Measurements from ENCODE around the gene MSGN1. TPM values are rescaled to one million over a fixed set of nuclear protein-coding genes. Genes with fewer than 3 reads are reported as not detected.

MSGN1 gene
- total and polyA plus RNA-seq, 2 of the 4 experiments (the other 2 are of a cell fraction): not detected

- no peak for TF ChIP-seq USF2 (IDR thresholded peaks at IDR 0.05; ENCODE audit: low read depth, low read length)
Observed at GRCh38 chr2:17851731-17852585, 35.7 kb downstream of the MSGN1 start (continued).

GRCh38 chr2:17853799-17854198 is 37.5 kb downstream of the MSGN1 start:
- CTCF ChIA-PET: no interaction called here
- Histone ChIP-seq H2BK5ac (ENCODE audit: low read depth, low read length, poor library complexity, severe bottlenecking) (no peak overlapping the region), H4K5ac (ENCODE audit: low read depth, low read length) (no peak overlapping the region), H3K18ac (ENCODE audit: low read depth, low read length) (no peak overlapping the region), H3K4me1 (ENCODE audit: control insufficient read depth, insufficient read depth, low read length) (no peaks in the 10 kb centered on the region), H2BK15ac (ENCODE audit: low read depth, low read length) (no peak overlapping the region), H2AK9ac (replicated peaks; ENCODE audit: low read depth, low read length, poor library complexity) (no peak overlapping the region), H3K4me2 (ENCODE audit: low read depth, low read length) (no peak overlapping the region), H3K14ac (replicated peaks; ENCODE audit: low read depth, low read length) (no peak overlapping the region), H2BK120ac (ENCODE audit: low read depth, low read length) (no peak overlapping the region), H3K9ac (ENCODE audit: low read depth, low read length) (no peak overlapping the region), H3K79me1 (ENCODE audit: low read depth in 1 of 2, low read length in 2 of 2) (no peaks in the 10 kb centered on the region), H4K91ac (ENCODE audit: insufficient read depth, low read depth, low read length) (no peak overlapping the region), H4K20me1 (ENCODE audit: insufficient read depth, low read length) (no peaks in the 10 kb centered on the region), H3K4me3 (ENCODE audit: insufficient read depth, low read depth, low read length) (no peak overlapping the region), H3K23ac (ENCODE audit: low read depth, low read length) (no peak overlapping the region), H3K56ac (ENCODE audit: extremely low read depth, insufficient read depth, low read length) (no peak overlapping the region), H3K9me3 (ENCODE audit: control insufficient read depth, insufficient read depth, low read length) (no peaks in the 10 kb centered on the region), H3K27ac (ENCODE audit: insufficient read depth, low read length) (no peak overlapping the region), H3K36me3 (ENCODE audit: control insufficient read depth, insufficient read depth, low read length) (no peaks in the 10 kb centered on the region), H3K27me3 (ENCODE audit: control insufficient read depth, insufficient read depth, low read length) (peaks cover 6% of the 10 kb centered on the region), H2AK5ac (ENCODE audit: low read depth, low read length) (no peak overlapping the region), H2AFZ (replicated peaks; ENCODE audit: low read length, poor library complexity) (no peak overlapping the region), H2BK20ac (ENCODE audit: low read depth, low read length) (no peak overlapping the region), H3K9me1 (ENCODE audit: insufficient read depth, low read length) (no peaks in the 10 kb centered on the region), H3K4ac (ENCODE audit: low read depth, low read length) (no peak overlapping the region), H4K8ac (ENCODE audit: low read depth in 2 of 2, low read length in 2 of 2) (no peak overlapping the region)
- ATAC-seq (ENCODE audit: low read depth) (no peak), DNase-seq (no peak)
- POLR2A ChIA-PET (ENCODE audit: unreplicated experiment): no interaction called here
- dilution Hi-C loops (cut with HindIII; ENCODE audit: low sequenced_read_pairs, unreplicated experiment) (no loop called here), intact Hi-C loops (cut with micrococcal nuclease) (no loop called here), in situ Hi-C loops (cut with MboI; ENCODE audit: low sequenced_read_pairs) (loop anchor here (25.0 kb wide), 1 partner anchor 309 kb away; no protein-coding TSS in a partner anchor)
- no CpG with 5 or more reads among the region's 4 CpGs for WGBS, 2 experiments (ENCODE audit: extremely low coverage in 2 of 2, insufficient read length in 1 of 2)
- TF ChIP-seq MAZ (IDR thresholded peaks at IDR 0.05; ENCODE audit: borderline replicate concordance, low read depth, low read length): no peak
- TF ChIP-seq RFX5 (IDR thresholded peaks at IDR 0.05; ENCODE audit: low read depth, low read length): no peak
- no peak for TF ChIP-seq FOS (IDR thresholded peaks at IDR 0.05; ENCODE audit: low read depth, low read length)
- TF ChIP-seq CTCF (conservative IDR thresholded peaks at IDR 0.05; ENCODE audit: low read depth, low read length): no peak
- no TSS peak for BruUV-seq (replicated peaks)
